HG02885 (cell line): ENCODE measurements around the gene UMODL1.

Experiments
- ATAC-seq: cut with Tn5 transposase; IDR thresholded peaks from one replicate; pipeline ENCODE4 v1.9.1; 2021; ENCODE audit warnings: mild to moderate bottlenecking; ENCODE audit not compliant: unreplicated experiment, poor library complexity

The UMODL1 gene

GRCh38 chr21:42071146-42071737, at the start of gene UMODL1:
Gene UMODL1, plus strand, starts transcription at chr21:42071317. Its CDS starts 0 bp downstream, at chr21:42071317.
- no peak for ATAC-seq

GRCh38 chr21:42021371-42022090, 49.6 kb upstream of the UMODL1 start:
- no peak for ATAC-seq

- no peak for ATAC-seq
These were observed 49.1 kb upstream of the UMODL1 start for GRCh38 chr21:42022091-42022430.

GRCh38 chr21:42022906-42023305, 48.2 kb upstream of the UMODL1 start:
- ATAC-seq, result no peak

- no peak for ATAC-seq
These were observed 45.6 kb upstream of the UMODL1 start for GRCh38 chr21:42025376-42026081.

- ATAC-seq, result no peak
These were observed 45.1 kb upstream of the UMODL1 start for GRCh38 chr21:42026082-42026435.

DNA sequence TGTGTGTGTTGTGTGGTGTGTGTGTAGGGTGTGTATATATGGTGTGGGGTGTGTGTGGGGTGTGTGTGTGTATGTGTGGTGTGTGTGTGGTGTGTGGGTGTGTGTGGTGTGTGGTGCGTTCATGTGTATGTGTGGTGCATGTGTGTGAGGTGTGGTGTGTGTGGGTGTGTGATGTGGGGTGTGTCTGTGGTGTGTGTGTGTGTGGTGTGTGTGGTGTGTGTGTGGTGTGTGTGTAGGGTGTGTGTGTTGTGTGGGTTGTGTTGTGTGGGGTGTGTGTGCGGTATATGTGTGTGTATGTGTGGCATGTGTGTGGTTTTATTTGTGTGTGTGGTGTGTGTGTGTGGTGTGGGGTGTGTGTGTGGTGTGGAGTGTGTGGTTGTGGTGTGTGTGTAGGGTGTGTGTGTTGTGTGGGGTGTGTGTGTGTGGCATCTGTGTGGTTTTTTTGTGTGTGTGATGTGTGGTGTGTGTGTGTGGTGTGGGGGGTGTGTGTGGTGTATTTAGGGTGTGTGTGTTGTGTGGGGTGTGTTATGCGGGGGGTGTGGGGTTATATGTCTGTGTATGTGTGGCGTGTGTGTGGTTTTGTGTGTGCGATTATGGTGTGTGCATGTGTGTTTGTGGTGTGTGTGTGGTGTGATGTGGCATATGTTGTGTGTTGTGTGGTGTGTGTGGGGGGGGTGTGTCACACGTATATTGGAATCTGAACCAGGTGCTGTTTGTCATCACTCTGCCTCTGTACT, 43.9 kb upstream of the UMODL1 start:
- ATAC-seq, result no peak

DNA sequence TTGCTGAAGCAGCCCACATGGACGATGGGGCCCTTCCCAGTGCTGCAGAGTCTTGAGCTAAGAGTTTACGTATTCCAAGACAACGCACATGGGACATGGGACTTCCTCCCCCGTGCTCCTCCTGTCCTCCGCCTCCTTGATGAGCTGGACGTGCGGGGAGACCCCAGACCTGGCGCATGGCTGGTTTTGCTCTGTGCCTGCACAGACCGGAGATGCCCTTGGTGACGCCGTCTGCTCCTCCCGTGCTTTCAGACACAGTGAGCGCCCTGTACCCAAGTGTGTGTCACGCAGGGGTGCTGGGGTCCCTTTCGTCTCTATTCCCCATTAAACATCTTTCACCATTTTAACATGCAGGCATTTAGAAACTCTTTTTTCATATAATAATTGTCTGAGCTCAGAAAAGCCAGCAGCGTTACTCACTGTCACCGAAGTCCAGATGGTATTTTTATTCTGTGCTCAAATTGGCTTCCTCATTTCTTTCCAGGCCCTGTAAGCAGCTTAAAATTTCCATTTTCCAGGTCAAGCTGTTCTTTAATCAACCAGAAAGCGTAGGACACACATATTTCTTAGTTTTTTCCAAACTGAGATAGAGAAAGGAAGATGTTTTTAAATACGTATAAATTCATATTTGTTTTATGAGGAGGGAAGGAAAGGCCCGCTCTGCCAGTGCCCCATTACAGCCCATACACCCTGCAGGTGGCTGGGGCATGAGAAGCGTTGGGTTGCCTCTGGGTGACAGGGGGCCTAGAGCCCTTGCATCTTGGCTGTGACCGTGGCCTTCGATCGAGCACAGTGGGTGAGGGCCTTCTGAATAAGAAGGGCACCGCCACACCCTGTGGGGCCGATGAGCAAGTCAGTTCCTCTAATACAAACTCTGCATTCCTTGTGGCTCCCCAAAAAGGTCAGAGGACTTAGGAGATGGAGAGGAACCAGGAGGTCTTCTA, 43.0 kb upstream of the UMODL1 start:
- ATAC-seq, result no peak

DNA sequence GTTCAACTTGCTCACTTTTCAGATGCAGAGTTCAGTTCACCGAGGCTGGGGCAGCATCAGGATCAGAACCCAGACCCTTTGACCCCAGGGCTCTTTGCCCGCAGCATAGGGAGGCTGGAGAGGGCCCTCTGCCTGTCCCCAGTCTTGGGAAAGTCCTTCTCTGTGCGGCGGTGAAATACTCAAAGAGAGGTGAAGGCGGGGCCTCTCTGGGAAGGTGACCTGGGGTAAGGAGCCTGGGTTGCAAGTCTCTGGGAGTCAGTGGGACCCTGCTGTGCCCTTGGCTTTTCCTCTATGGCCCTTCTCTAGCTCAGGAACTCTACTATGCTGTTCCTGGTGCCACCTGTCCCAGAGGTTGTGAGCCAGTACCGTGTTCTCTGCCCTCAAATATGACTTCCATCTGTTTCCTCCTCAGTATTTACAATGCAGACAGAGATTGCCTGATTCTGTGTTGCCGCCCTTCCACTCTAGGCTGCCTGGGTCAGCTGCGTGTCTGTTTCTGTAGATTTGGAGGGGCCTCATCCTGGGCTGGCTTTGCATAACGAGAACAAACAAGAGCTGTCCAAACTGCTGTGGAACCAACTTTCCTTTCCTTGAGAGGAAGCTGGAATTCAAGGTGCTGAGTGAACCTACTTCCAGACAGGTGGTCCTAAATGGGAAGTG, 42.2 kb upstream of the UMODL1 start:
- ATAC-seq, result no peak

- ATAC-seq, result no peak
These were observed 40.8 kb upstream of the UMODL1 start for GRCh38 chr21:42030311-42030710.

DNA sequence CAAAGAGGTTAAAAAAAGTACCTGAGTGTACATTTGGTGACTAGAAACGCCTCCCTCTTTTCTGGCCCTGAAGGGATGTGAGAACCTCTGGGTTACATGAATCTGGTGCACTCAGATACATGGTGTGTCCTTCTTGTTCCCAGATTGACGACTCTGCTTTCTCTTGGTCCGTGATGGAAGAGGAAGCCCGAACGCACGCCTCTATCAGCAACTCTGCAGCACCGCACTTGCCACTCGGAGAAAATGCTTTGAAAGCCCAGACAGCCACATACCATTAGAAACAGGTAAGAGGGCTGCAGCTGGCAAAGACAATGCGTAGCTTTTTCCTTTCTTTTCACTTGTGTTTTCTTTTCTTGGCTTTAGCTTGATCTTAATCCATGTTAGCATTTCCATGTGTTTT, 39.9 kb upstream of the UMODL1 start:
- ATAC-seq, result no peak

DNA sequence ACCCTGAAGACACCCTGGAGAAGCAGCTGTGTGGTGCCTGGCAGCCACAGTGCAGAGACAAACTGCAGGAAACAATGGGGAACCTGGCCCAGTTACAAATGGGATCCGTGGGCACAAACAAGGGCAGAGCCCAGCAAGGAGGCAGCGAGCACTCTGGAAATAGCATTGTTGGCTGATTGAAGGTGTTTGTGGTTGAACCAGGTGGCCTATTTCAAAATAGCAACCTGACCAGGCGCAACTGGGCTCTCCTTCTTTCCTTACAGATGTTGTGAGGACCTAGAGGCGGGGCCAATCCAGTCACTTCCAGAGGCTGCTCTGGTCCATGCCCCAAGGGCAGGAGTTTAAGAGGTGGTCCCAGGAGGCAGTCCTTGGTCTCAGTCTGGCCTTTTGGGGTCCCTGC, 39.3 kb upstream of the UMODL1 start:
- ATAC-seq, result no peak

DNA sequence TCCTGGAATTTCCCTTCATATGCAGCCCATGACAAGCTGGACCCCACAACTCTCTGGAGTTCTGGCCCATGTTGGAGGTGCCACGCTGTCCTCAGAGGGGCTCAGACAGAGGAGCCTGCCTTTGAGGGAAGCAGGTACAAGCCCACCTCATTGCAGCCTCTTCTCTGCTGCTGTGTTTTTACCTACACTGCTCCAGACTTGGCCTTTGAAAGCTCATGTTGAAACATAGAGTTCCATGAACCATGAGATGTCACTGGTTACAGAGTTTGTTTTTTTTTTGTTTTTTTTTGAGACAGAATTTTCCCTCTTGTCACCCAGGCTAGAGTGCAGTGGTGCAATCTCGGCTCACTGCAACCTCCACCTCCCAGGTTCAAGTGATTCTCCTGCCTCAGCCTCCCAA, 38.9 kb upstream of the UMODL1 start:
- no peak for ATAC-seq

GRCh38 chr21:42032968-42033367, 38.1 kb upstream of the UMODL1 start:
- no peak for ATAC-seq

DNA sequence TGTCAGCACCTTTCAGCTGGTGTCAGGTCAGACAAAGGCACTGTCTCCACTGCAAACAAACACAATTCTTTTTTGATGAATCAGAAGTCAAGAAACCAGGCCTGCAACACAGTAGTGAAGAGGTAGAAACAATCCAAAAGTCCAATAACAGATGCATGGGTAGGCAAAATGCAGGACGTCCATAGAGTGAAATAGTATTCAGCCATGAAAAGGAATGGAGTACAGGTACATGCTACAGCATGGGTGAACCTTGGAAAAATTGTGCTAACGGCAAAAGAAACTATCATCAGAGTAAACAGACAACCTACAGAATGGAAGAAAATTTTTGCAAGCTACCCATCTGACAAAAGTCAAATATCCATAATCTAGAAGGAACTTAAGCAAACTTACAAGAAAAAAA, 34.8 kb upstream of the UMODL1 start:
- ATAC-seq, result no peak

- ATAC-seq, result no peak
These were observed 33.6 kb upstream of the UMODL1 start for GRCh38 chr21:42037516-42037915.

- ATAC-seq, result no peak
These were observed 33.2 kb upstream of the UMODL1 start for GRCh38 chr21:42037943-42038342.

DNA sequence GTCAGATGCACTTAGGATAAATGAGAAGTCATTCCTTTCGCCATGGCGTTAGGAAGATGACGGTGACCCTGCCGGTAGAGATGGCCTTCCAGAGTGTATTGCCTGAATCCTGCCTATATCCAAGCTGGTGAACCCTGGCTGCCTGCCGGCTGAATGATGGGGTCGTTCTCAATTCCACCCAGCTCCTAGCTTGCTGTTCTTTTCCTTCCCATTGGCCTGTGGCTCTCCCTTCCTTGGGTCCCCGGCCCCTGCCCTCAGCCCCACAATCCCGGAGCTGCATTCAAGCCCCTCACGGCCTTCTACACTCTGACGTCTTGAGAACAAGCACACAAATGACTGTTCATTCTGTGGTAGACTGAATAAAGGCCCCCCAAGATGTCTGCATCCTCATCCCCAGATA, 32.7 kb upstream of the UMODL1 start:
- no peak for ATAC-seq

- ATAC-seq, result no peak
These were observed 32.2 kb upstream of the UMODL1 start for GRCh38 chr21:42038826-42039425.
